ENCODE data around the gene CNOT10. TPM values are rescaled to one million over a fixed set of nuclear protein-coding genes. Genes with fewer than 3 reads are reported as not detected.

Gene CNOT10
- total RNA-seq, 1 donor, result 23.8 TPM

GRCh38 chr3:32706348-32707025, 21.5 kb downstream of the CNOT10 start:
- peak; percentile 21 for DNase-seq (ENCODE audit: low read depth)

GRCh38 chr3:32707026-32707370, 22.0 kb downstream of the CNOT10 start:
- no peak overlapping the region for H3K4me3 ChIP-seq (ENCODE audit: low read depth, low read length)
- DNase-seq (ENCODE audit: low read depth), result no peak
- TF ChIP-seq CTCF (IDR thresholded peaks at IDR 0.05; ENCODE audit: insufficient read depth, low read length), result no peak

More at GRCh38 chr3:32706348-32707025, 21.5 kb downstream of the CNOT10 start:
- no peak for TF ChIP-seq CTCF (IDR thresholded peaks at IDR 0.05; ENCODE audit: insufficient read depth, low read length)
- no peak overlapping the region for H3K4me3 ChIP-seq (ENCODE audit: low read depth, low read length)

- TF ChIP-seq CTCF (IDR thresholded peaks at IDR 0.05; ENCODE audit: insufficient read depth, low read length), result no peak
- no peak for DNase-seq (ENCODE audit: low read depth)
- no peak overlapping the region for H3K4me3 ChIP-seq (ENCODE audit: low read depth, low read length)
Observed at GRCh38 chr3:32708672-32709283, 23.8 kb downstream of the CNOT10 start.

- no peak for TF ChIP-seq CTCF (IDR thresholded peaks at IDR 0.05; ENCODE audit: insufficient read depth, low read length)
- no peak overlapping the region for H3K4me3 ChIP-seq (ENCODE audit: low read depth, low read length)
- DNase-seq (ENCODE audit: low read depth), result no peak
Observed at GRCh38 chr3:32709346-32709745, 24.4 kb downstream of the CNOT10 start.

- DNase-seq (ENCODE audit: low read depth), result no peak
- no peak overlapping the region for H3K4me3 ChIP-seq (ENCODE audit: low read depth, low read length)
- no peak for TF ChIP-seq CTCF (IDR thresholded peaks at IDR 0.05; ENCODE audit: insufficient read depth, low read length)
Observed at GRCh38 chr3:32712506-32713055, 27.6 kb downstream of the CNOT10 start.

- no peak for DNase-seq (ENCODE audit: low read depth)
- no peak overlapping the region for H3K4me3 ChIP-seq (ENCODE audit: low read depth, low read length)
- TF ChIP-seq CTCF (IDR thresholded peaks at IDR 0.05; ENCODE audit: insufficient read depth, low read length), result no peak
Observed at GRCh38 chr3:32713181-32713580, 28.2 kb downstream of the CNOT10 start.
